Dendritic cell treated with granulocyte-macrophage colony-stimulating factor and Interleukin-4, amounts not matched to agents 40 ng/mL and 50 ng/mL, for 4 days (primary cell): ENCODE measurements around the gene CGAS.
"Not testable (repeated sequence)": the region's sequence is repeated elsewhere in the genome, so short reads cannot be mapped to it uniquely, and the experiment has no call there.

Experiments used
- H3K27ac Mint-ChIP-seq: one replicate; pipeline ENCODE4 v1.8.0; 2022; ENCODE audit warnings: mild to moderate bottlenecking, mixed read lengths
- H3K27me3 Mint-ChIP-seq: one replicate; pipeline ENCODE4 v1.8.0; 2022; ENCODE audit warnings: mild to moderate bottlenecking, mixed read lengths
- H3K36me3 Mint-ChIP-seq: one replicate; pipeline ENCODE4 v1.8.0; 2022; ENCODE audit warnings: low read depth, mixed read lengths
- H3K4me1 Mint-ChIP-seq: one replicate; pipeline ENCODE4 v1.8.0; 2022; ENCODE audit warnings: low read depth, mixed read lengths
- H3K4me3 Mint-ChIP-seq: one replicate; pipeline ENCODE4 v1.8.0; 2022; ENCODE audit warnings: mild to moderate bottlenecking, moderate library complexity, mixed read lengths
- H3K9me3 Mint-ChIP-seq: one replicate; pipeline ENCODE4 v1.8.0; 2022; ENCODE audit warnings: mixed read lengths
- intact Hi-C: fragments of 100-400 bp; cut with micrococcal nuclease; formaldehyde crosslinking; loops from one replicate; pipeline ENCODE4 v1.15.0; 2022

CGAS gene

GRCh38 chr6:73452107-73452461 is at the start of gene CGAS:
CGAS (minus strand) TSS chr6:73452297; CDS start chr6:73452181, 116 bp downstream.
- no peaks in the 10 kb centered on the region for H3K27me3 Mint-ChIP-seq
- H3K4me3 Mint-ChIP-seq: peak within 1 kb of the TSS; percentile 81
- H3K36me3 Mint-ChIP-seq: peaks cover 51% of the 10 kb centered on the region
- H3K27ac Mint-ChIP-seq: peak within 1 kb of the TSS; percentile 94
- peaks cover 62% of the 10 kb centered on the region for H3K4me1 Mint-ChIP-seq
- H3K9me3 Mint-ChIP-seq: no peaks in the 10 kb centered on the region
- intact Hi-C loops: loop anchor here (1.0 to 5.0 kb wide), 3 partner anchors 9 to 200 kb away; partner anchors contain the start of genes MTO1 and SLC17A5

DNA sequence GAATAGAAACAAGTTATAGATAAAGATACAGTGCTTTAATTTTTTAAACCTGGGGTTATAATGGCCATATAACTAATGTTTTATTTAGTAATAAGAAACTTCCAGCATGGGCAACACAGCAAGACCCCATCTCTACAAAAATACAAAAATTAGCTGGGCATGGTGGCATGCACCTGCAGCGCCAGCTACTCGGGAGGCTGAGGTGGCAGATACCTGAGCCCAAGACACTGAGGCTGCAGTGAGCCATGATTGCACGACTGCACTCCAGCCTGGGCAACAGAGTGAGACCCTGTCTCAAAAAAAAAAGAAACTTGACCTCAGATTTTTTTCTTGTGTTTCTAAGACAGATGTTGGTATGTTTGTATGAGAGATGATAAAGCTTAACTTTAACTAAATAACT is 45.8 kb upstream of the CGAS start:
- no peaks in the 10 kb centered on the region for H3K9me3 Mint-ChIP-seq
- no peaks in the 10 kb centered on the region for H3K4me1 Mint-ChIP-seq
- peaks cover 84% of the 10 kb centered on the region for H3K36me3 Mint-ChIP-seq
- no peaks in the 10 kb centered on the region for H3K27me3 Mint-ChIP-seq
- no peak overlapping the region for H3K27ac Mint-ChIP-seq
- H3K4me3 Mint-ChIP-seq: no peak overlapping the region
- intact Hi-C loops: no loop called here

- Mint-ChIP-seq H3K36me3 (peaks cover 84% of the 10 kb centered on the region), H3K4me1 (no peaks in the 10 kb centered on the region), H3K27me3 (no peaks in the 10 kb centered on the region), H3K4me3 (no peak overlapping the region), H3K9me3 (no peaks in the 10 kb centered on the region), H3K27ac (no peak overlapping the region)
- intact Hi-C loops: no loop called here
These were observed 39.3 kb upstream of the CGAS start for GRCh38 chr6:73491377-73491776.

GRCh38 chr6:73487473-73487872 is 35.4 kb upstream of the CGAS start:
- H3K4me3 Mint-ChIP-seq: no peak overlapping the region
- intact Hi-C loops: no loop called here
- no peaks in the 10 kb centered on the region for H3K27me3 Mint-ChIP-seq
- H3K4me1 Mint-ChIP-seq: no peaks in the 10 kb centered on the region
- H3K36me3 Mint-ChIP-seq: peaks cover 87% of the 10 kb centered on the region
- no peaks in the 10 kb centered on the region for H3K9me3 Mint-ChIP-seq
- H3K27ac Mint-ChIP-seq: no peak overlapping the region

DNA sequence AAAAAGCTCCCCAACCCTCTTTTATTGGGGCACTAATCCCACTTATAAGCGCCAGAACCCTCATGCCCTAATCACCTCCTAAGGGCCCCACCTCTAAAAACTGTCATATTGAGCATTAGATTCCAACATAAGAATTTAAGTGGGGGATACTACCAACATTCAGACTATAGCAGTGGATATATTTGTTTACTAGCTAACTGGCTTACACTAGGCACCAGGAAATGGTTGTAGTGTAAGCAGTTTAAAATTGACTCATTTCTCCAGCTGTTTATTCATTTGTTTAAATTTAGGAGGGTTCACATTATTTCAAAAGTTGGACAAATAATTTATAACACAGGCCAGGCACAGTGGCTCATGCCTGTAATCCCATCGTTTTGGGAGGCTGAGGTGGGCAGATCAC is 32.3 kb upstream of the CGAS start:
- H3K9me3 Mint-ChIP-seq: no peaks in the 10 kb centered on the region

DNA sequence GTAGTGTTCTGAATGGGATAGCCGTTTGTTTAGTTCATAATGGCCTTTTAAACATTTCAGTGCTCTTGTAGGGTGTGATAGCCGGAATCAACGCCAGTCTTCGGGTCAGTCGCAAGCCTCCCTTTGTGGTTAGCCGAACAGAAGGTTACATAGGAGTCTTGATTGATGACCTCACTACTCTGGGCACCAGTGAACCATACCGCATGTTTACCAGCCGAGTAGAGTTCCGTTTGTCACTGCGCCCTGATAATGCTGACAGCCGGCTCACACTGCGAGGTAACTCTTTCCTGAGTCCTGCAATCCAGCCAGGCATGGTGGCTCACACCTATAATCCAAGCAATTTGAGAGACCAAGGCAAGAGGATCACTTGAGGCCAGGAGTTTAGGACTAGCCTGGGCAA is 29.9 kb upstream of the CGAS start:
- no peak overlapping the region for H3K27ac Mint-ChIP-seq
- intact Hi-C loops: loop anchor here (5.0 kb wide), 1 partner anchor 45 kb away; no protein-coding TSS in a partner anchor
- H3K27me3 Mint-ChIP-seq: no peaks in the 10 kb centered on the region
- H3K4me3 Mint-ChIP-seq: no peak overlapping the region
- peaks cover 96% of the 10 kb centered on the region for H3K36me3 Mint-ChIP-seq
- no peaks in the 10 kb centered on the region for H3K9me3 Mint-ChIP-seq
- H3K4me1 Mint-ChIP-seq: no peaks in the 10 kb centered on the region

More for the DNA sequence above, 32.3 kb upstream of the CGAS start:
- intact Hi-C loops: loop anchor here (5.0 kb wide), 1 partner anchor 47 kb away; no protein-coding TSS in a partner anchor
- no peak overlapping the region for H3K27ac Mint-ChIP-seq
- H3K4me3 Mint-ChIP-seq: no peak overlapping the region
- peaks cover 92% of the 10 kb centered on the region for H3K36me3 Mint-ChIP-seq
- H3K27me3 Mint-ChIP-seq: no peaks in the 10 kb centered on the region
- H3K4me1 Mint-ChIP-seq: no peaks in the 10 kb centered on the region

DNA sequence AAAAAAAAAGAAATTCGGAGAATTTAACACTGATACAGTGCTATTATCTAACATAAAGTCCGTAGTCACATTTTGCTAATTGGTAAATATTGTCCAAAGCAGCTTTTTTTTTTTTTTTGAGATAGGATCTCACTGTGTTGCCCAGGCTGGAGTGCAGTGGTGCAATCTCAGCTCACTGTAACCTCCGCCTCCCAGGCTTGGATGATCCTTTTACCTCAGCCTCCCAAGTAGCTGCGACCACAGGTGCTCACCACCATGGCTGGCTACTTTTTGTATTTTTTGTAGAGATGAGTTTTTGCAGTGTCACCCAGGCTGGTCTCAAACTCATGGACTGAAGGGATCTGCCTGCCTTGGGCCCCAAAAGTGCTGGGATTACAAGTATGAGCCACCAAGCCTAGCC is 25.3 kb upstream of the CGAS start:
- intact Hi-C loops: no loop called here
- H3K4me3 Mint-ChIP-seq: no peak overlapping the region
- H3K4me1 Mint-ChIP-seq: peaks cover 10% of the 10 kb centered on the region
- H3K9me3 Mint-ChIP-seq: no peaks in the 10 kb centered on the region
- H3K27ac Mint-ChIP-seq: no peak overlapping the region
- no peaks in the 10 kb centered on the region for H3K27me3 Mint-ChIP-seq
- peaks cover 93% of the 10 kb centered on the region for H3K36me3 Mint-ChIP-seq

DNA sequence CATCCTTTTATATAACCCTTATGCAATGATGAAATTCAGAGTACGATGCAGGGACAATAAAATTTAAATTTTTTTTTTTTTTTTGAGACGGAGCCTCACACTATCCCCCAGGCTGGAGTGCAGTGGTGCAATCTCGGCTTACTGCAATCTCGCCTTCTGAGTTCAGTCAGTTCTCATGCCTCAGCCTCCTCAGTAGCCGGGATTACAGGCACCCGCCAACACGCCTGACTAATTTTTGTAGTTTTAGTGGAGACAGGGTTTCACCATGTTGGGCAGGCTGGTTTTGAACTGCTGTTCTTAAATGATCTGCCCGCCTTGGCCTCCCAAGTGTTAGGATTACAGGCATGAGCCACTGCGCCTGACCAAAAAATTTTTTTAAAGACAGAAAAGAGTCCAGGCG is 24.6 kb upstream of the CGAS start:
- intact Hi-C loops: no loop called here
- Mint-ChIP-seq H3K4me1 (peaks cover 16% of the 10 kb centered on the region), H3K4me3 (no peak overlapping the region), H3K27me3 (no peaks in the 10 kb centered on the region), H3K27ac (no peak overlapping the region), H3K36me3 (peaks cover 86% of the 10 kb centered on the region), H3K9me3 (no peaks in the 10 kb centered on the region)

- Mint-ChIP-seq H3K36me3 (peaks cover 79% of the 10 kb centered on the region), H3K4me1 (peaks cover 27% of the 10 kb centered on the region), H3K9me3 (no peaks in the 10 kb centered on the region), H3K4me3 (peak overlapping the region; percentile 44), H3K27me3 (no peaks in the 10 kb centered on the region), H3K27ac (peak overlapping the region; percentile 78)
- intact Hi-C loops: loop anchor here (1.0 kb wide), 1 partner anchor 19 kb away; the partner anchor contains the start of gene CGAS
These were observed 19.7 kb upstream of the CGAS start for GRCh38 chr6:73471686-73472290.

- Mint-ChIP-seq H3K4me1 (peaks cover 39% of the 10 kb centered on the region), H3K4me3 (peak within 1 kb of the TSS; percentile 96), H3K27ac (peak within 1 kb of the TSS; percentile 95), H3K27me3 (no peaks in the 10 kb centered on the region), H3K9me3 (no peaks in the 10 kb centered on the region), H3K36me3 (peaks cover 35% of the 10 kb centered on the region)
- intact Hi-C loops: loop anchor here (1.0 to 5.0 kb wide), 2 partner anchors 9 to 41 kb away; partner anchors contain the start of gene CGAS
These were observed 9.6 kb upstream of the CGAS start, which contains the start of gene MTO1 for GRCh38 chr6:73461537-73462350. MTO1 (plus strand) TSS chr6:73461737; CDS start chr6:73461855, 118 bp downstream.

DNA sequence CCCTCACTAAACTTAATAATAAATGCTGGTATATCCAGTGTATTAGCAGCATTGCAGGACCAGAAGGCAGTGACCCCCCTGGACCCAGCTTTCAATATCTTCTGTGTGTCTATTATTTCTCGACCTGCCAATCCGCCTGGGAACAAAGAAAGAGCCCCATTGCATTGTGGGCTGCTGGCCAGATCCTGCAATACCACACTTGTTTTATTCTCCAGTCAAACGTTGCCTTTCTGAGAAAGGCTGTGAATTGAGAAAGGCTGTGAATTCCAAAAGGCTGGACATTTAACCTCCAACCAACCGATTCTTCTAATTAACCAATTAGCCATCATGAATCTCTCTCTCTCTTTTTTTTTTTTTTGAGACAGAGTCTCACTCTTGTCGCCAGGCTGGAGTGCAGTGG is 8.0 kb upstream of the CGAS start:
- Mint-ChIP-seq H3K4me3 (no peak overlapping the region), H3K4me1 (peaks cover 54% of the 10 kb centered on the region), H3K27ac (peak overlapping the region; percentile 95), H3K36me3 (peaks cover 20% of the 10 kb centered on the region), H3K9me3 (no peaks in the 10 kb centered on the region), H3K27me3 (no peaks in the 10 kb centered on the region)
- intact Hi-C loops: loop anchor here (5.0 kb wide), 1 partner anchor 42 kb away; no protein-coding TSS in a partner anchor

DNA sequence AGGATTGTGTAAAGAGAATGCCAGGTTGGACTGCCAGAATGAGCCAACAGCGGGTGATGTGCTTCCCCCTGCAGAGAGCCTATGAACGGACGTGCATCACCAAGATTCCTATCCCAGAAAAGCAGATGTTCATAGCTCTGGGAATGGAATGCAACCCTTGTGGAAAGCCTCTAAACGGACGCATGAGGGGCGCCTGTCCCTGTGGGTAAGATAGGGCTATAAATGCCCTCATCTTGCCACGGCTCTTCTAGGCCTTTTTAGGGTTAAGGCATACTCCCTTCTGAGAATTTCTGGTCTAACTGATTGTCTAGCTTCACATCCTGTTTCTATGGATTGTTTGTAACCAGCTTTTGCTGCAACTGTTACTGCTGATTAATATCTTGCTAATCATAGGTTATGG is 7.4 kb upstream of the CGAS start:
- H3K27me3 Mint-ChIP-seq, intact Hi-C loops, H3K9me3 Mint-ChIP-seq, H3K4me3 Mint-ChIP-seq: not testable (repeated sequence)
- Mint-ChIP-seq H3K36me3 (peaks cover 14% of the 10 kb centered on the region), H3K27ac (peak overlapping the region; percentile 95), H3K4me1 (peaks cover 60% of the 10 kb centered on the region)

DNA sequence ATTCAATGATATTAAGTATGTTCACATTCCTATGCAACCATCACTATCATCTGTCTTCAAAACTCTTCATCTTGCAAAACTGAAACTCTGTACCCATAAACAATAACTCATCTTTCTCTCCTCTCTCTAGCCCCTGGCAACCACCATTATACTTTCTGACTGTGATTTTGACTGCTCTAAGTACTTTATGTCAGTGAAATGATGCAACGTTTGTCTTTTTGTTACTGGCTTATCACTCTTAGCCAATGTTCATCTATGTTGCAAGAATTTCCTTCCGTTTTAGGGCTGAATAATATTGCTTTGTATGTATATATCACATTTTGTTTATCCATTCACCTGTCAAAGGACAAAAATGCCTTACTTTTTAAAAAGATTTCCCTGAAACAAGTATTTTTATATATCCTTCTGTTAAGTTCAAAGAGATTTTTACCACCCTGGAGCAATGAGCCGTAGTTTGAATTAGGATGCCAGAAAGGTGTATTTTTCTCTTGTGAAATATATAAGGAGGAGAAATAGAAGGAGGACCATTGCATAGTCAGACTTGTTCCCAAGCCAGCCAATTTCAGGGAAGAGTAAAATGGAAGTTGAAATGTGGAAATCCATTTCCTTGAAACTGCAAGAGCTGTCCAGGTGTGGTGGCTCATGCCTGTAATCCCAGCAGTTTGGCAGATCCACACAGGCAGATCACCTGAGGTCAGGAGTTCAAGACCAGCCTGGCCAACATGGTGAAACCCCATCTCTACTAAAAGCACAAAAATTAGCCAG is 4.0 kb upstream of the CGAS start:
- H3K27me3 Mint-ChIP-seq: no peaks in the 10 kb centered on the region
- H3K36me3 Mint-ChIP-seq: peaks cover 11% of the 10 kb centered on the region
- H3K4me3 Mint-ChIP-seq: no peak overlapping the region
- intact Hi-C loops: no loop called here
- no peaks in the 10 kb centered on the region for H3K9me3 Mint-ChIP-seq
- H3K27ac Mint-ChIP-seq: peak overlapping the region; percentile 70
- H3K4me1 Mint-ChIP-seq: peaks cover 56% of the 10 kb centered on the region
